SH-SY5Y (cell line): ENCODE data around the gene PPP1R26.

Experiments used
- GATA2 ChIP-seq: IDR thresholded peaks from 2 replicates; pipeline ENCODE4 v1.6.1; 2011; ENCODE audit warnings: mild to moderate bottlenecking, low read depth, low read length
- GATA3 ChIP-seq: IDR thresholded peaks from 2 replicates; pipeline ENCODE4 v1.6.1; 2011; ENCODE audit warnings: low read depth, mild to moderate bottlenecking, low read length, moderate library complexity

The PPP1R26 gene

GRCh38 chr9:135498381-135499126 is 19.0 kb downstream of the PPP1R26 start:
- TF ChIP-seq GATA2 (no peak), GATA3 (no peak)

- TF ChIP-seq GATA3, result no peak
- no peak for TF ChIP-seq GATA2
Measured at GRCh38 chr9:135499326-135500070, 19.9 kb downstream of the PPP1R26 start.

GRCh38 chr9:135500071-135500524 is 20.5 kb downstream of the PPP1R26 start:
- no peak for TF ChIP-seq GATA3
- no peak for TF ChIP-seq GATA2

- TF ChIP-seq GATA2, result no peak
- no peak for TF ChIP-seq GATA3
Measured at GRCh38 chr9:135500525-135501260, 21.1 kb downstream of the PPP1R26 start, which contains the start of gene MRPS2. Gene MRPS2 (plus strand): TSS chr9:135500682. CDS start chr9:135500711, 29 bp downstream.

- TF ChIP-seq GATA3 (no peak), GATA2 (no peak)
Measured at GRCh38 chr9:135501261-135502167, 21.9 kb downstream of the PPP1R26 start.

GRCh38 chr9:135502168-135502872 is 22.7 kb downstream of the PPP1R26 start:
- TF ChIP-seq GATA2, result no peak
- no peak for TF ChIP-seq GATA3

GRCh38 chr9:135502873-135503321 is 23.3 kb downstream of the PPP1R26 start:
- TF ChIP-seq GATA3, result no peak
- no peak for TF ChIP-seq GATA2

GRCh38 chr9:135503371-135504261 is 24.0 kb downstream of the PPP1R26 start:
- TF ChIP-seq GATA2, result no peak
- TF ChIP-seq GATA3, result no peak

- TF ChIP-seq GATA3 (no peak), GATA2 (no peak)
Measured at GRCh38 chr9:135504262-135505243, 25.0 kb downstream of the PPP1R26 start.

GRCh38 chr9:135505406-135506187 is 26.0 kb downstream of the PPP1R26 start:
- TF ChIP-seq GATA3 (no peak), GATA2 (no peak)
